Activated T-cell treated with anti-CD3 and anti-CD28 coated beads, Interleukin-2, amount 50 U/mL, for 48 hours (primary cell): ENCODE measurements around the gene SEPTIN3.

ENCODE experiments used
- DNase-seq, 2 experiments: peaks; one replicate each; pipeline ENCODE4 v3.0.0-alpha.2; 2020

Gene SEPTIN3

GRCh38 chr22:41976070-41976901, 7.0 kb downstream of the SEPTIN3 start:
- DNase-seq: peak; percentile 52 to 74

- peak in 1 of 2 experiments; percentile 32 for DNase-seq
These were observed 7.8 kb downstream of the SEPTIN3 start for GRCh38 chr22:41976961-41977566.

DNA sequence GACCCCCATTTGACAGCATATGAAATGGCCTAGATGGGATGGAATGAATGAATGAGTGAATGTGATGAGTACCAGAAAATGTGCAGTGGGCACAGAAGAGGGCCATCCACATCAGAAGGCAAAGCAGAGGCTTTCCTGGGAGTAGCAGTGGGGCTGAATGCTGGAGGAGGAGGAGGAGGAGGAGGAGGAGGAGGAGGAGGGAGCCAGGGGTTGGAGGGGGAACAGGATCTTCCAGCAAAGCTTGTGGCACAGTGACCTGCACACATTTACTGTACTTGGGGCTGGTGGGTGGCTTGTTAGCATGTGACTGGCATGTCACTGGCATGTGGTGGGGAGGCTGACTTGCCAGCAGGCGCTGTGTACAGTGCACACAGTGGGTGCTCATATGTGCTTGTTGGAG, 9.5 kb downstream of the SEPTIN3 start:
- DNase-seq: no peak

- DNase-seq: no peak
These were observed 10.4 kb downstream of the SEPTIN3 start for GRCh38 chr22:41979423-41980250.

GRCh38 chr22:41982865-41983264, 13.6 kb downstream of the SEPTIN3 start:
- DNase-seq: no peak

- no peak for DNase-seq
These were observed 14.5 kb downstream of the SEPTIN3 start for GRCh38 chr22:41983513-41984405.

DNA sequence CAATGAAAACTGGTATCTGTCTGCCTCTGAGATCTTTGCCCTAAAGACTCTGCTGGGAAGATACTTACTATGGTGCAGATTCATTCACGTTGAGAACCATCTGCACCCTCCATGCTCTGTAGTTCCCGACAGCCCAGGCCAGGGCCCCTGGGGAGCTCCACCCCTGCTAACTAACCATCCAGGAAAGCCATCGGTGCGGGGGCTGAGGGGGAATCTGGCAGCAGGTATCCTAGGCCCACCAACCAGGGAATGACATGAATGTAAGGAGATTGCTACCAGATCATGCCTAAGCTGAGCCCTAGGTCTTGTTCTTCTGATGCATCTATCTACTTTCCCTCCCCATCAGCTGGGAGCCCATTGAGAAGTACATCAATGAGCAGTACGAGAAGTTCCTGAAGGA, 18.0 kb downstream of the SEPTIN3 start:
- DNase-seq: no peak

DNA sequence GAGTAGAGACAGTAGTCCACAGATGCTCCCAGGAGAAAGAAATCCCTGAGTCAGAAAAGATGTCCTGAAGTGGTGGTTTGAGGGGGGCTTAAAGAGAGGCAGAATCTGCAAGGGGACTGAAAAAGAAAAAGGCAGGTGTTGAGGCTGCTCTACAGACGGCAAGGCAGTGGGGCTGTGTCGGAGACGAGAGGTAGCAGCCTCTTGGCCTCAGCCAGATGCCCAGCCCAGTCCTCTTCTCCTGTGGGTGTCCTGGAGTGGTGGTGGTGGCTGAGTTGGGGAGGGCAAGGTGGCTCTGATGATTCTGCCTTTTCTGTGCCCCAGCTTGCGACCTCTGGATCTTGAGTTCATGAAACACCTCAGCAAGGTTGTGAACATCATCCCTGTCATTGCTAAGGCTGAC, 20.0 kb downstream of the SEPTIN3 start:
- no peak for DNase-seq

DNA sequence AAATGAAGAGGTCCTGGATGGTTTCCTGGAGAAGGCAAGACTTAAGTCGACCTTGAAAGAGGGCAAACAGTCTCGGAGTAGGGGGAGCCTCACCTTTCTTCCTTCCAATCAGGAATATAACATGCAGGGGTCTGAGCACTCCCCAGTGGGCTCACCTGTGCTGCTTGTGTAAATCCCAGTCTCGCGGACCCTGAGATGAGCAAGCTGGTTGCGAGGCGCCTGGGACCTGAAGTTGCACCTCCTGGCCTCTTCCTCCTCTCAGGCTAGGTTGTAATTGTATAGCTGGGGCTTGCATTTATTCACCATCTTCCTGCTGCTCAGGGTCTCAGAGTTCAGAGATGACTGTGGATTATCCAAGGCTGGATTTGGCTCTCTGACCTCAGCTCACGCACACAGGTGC, 21.9 kb downstream of the SEPTIN3 start:
- DNase-seq: no peak

DNA sequence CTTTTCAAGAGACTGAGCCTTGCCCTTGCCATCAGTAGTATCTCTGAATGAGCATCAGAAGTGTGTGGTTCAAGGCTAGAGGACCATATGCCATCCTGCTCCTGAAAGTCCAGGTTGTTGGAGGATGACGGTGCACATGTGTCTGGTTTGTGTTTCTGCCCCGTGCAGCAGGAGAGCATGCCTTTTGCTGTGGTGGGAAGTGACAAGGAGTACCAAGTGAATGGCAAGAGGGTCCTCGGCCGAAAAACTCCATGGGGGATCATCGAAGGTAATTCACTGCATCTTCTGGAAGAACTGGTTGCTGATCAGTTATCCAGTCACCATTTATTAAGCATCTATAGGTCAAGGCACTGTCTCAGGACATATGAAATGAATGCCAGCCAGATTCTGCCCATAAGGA, 23.3 kb downstream of the SEPTIN3 start:
- DNase-seq: no peak

GRCh38 chr22:41995211-41995610, 26.0 kb downstream of the SEPTIN3 start:
- DNase-seq: no peak

- DNase-seq: peak in 1 of 2 experiments; percentile 7
These were observed 27.6 kb downstream of the SEPTIN3 start for GRCh38 chr22:41996826-41997225.

- peak; percentile 89 to 92 for DNase-seq
These were observed 29.4 kb downstream of the SEPTIN3 start, which contains the start of gene WBP2NL for GRCh38 chr22:41998361-41999261. TSS of gene WBP2NL (plus strand) at chr22:41998788. CDS start at chr22:41998819, 31 bp downstream.

- DNase-seq: no peak
These were observed 31.2 kb downstream of the SEPTIN3 start for GRCh38 chr22:42000466-42000865.

DNA sequence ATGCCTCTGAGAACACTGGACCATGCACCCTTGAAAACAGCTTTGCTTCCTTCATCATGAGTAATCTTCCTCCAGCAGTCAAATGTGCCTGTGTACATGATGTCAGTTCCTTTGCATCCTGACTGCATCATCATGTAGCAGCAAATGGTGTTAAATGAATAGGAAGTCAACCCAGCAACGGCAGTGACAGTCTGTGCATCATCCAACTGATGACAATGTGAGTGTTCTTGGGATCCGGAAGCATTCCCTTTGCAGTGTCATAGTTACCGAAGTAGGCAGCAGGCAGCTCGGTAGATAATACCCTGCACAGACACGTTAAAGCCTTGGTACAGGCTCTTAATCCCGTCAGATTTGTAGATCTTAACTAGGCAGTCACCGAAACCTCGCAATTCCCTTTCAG, 31.9 kb downstream of the SEPTIN3 start:
- DNase-seq: no peak

DNA sequence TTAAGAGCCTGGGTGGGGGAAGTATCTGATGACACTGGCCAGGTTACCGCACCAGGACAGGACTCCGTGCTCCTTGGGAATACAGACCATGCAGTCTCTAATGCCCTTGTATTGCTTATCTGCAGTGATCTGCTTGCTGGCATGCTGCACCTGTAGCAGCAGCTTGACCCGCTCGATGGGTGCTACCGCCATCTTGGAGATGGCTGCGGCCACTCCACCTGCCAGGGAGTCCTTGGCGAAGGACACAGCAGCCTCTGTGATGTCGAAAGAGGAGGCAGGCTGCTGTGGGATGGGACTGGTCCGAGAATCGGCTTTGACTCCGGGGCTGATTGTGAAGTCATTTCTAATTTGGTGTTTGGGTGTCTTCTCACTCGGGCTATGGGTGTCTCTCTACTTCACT, 32.5 kb downstream of the SEPTIN3 start:
- no peak for DNase-seq

GRCh38 chr22:42007922-42008321, 38.7 kb downstream of the SEPTIN3 start:
- no peak for DNase-seq

DNA sequence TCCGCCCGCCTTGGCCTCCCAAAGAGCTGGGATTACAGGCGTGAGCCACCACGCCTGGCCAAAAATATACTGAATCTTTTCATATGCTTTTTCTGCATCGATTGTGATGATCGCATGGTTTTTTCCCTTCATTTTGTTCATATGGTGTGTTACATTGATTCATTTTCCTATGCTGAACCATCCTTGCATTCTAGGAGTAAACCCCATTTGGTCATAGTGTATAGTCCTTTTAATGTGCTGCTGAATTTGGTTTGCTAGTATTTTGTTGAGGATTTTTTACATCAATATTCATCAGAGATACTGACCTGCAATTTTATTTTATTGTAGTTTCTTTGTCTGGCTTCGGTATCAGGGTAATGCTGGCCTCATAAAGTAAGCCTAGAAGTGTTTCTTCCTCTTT, 41.5 kb downstream of the SEPTIN3 start:
- DNase-seq: no peak

- DNase-seq: no peak
These were observed 44.1 kb downstream of the SEPTIN3 start for GRCh38 chr22:42013385-42013784.

DNA sequence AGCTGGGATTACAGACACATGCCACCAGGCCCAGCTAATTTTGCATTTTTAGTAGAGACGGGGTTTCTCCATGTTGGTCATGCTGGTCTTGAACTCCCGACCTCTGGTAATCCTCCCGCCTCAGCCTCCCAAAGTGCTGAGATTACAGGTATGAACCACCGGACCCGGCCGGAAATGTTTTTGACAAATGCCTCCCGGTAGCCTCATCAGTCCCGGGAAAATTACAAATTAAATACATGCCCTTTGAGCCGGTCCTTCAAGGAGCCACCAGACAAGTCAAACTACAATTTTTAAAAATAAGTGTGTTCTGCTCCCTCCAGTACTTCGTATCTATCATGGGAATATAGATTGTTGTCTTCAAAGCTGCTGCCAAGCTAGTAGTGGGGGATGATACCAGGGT, 46.9 kb downstream of the SEPTIN3 start:
- DNase-seq: no peak

- DNase-seq: no peak
These were observed 49.0 kb downstream of the SEPTIN3 start for GRCh38 chr22:42018224-42018623.
